ENCODE data around the gene AHCYL1.

Gene AHCYL1

GRCh38 chr1:110063781-110064180 lies 79.2 kb downstream of the AHCYL1 start:
- DNase-seq (ENCODE audit: low read depth) = no peak

GRCh38 chr1:110064576-110065337 lies 80.2 kb downstream of the AHCYL1 start:
- no peak for DNase-seq (ENCODE audit: low read depth)

GRCh38 chr1:110065841-110066240 lies 81.3 kb downstream of the AHCYL1 start:
- DNase-seq (ENCODE audit: low read depth) = no peak

- DNase-seq (ENCODE audit: low read depth) = no peak
These were observed 82.9 kb downstream of the AHCYL1 start for GRCh38 chr1:110067479-110067892.

GRCh38 chr1:110067893-110068645 lies 83.5 kb downstream of the AHCYL1 start:
- DNase-seq (ENCODE audit: low read depth) = no peak

DNA sequence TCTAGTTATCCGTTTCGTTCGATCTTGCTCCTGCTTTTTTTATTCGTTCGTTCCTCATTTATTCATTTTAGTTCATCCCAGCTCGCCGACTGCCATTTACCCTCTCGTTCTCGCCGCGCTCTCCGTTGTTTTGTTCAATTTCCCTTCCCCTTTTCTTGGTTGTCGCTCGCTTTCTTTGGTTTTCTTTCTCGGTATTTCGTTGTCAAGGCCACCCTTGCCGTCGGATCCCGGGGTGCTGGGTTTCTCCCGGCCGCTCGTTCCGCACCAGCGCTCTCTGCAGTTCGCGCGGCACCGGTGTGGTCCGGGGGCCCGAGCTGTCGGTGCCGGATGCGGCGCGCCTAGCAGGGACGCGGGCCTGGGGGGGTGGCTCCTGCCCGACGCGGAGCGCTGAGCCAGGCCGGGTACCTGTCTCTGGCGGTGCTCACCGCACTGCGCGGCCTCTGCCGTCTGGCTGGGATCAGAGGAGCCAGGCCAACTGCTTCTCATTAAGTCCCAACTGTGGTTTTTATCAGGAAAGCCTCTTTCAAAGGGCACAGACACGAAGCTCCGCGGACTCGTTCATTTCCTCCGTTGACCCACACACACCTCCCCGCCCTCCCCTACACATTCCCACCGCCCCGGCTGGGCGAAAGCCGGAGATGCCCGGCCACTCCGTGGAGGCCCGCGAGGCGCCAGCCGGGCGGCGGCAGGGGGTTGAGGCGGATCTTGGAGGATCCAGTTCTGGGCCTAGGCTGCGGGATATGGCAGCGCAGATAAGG lies 84.3 kb downstream of the AHCYL1 start:
- no peak for DNase-seq (ENCODE audit: low read depth)

GRCh38 chr1:110069404-110070281 lies 85.1 kb downstream of the AHCYL1 start:
- no peak for DNase-seq (ENCODE audit: low read depth)

DNA sequence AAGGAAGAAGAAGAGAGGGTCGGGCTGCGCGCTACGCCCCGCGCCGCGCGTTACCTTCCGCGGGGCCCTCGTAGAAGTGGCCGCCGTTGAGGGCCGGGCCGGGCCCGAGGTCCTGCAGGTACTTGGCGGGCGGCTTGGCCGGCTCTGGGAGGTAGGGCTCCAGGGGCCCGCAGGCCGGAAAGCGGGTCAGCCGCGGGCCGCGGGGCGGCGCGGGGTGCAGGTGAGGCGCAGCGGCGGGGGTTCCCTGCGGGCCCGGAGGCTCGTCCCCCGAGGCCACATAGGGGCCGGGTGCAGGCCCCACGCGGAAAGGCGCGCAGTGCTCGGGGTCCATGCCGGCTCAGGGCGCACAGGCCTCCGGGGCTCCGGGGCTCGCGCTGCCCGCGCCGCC lies 85.7 kb downstream of the AHCYL1 start:
- DNase-seq (ENCODE audit: low read depth) = no peak

GRCh38 chr1:110070671-110071242 lies 86.2 kb downstream of the AHCYL1 start, which contains the start of gene ALX3:
TSS of gene ALX3 (minus strand) at chr1:110070672. CDS start at chr1:110070612, 60 bp downstream.
- no peak for DNase-seq (ENCODE audit: low read depth)

All from activated T-cell treated with anti-CD3 and anti-CD28 coated beads for 48 hours (primary cell).